Upper lobe of right lung (tissue), 1 donor: ENCODE measurements around the gene C1orf74. TPM values are rescaled to one million over a fixed set of nuclear protein-coding genes. Genes with fewer than 3 reads are reported as not detected.

Source experiments
- ATAC-seq: fragments of 200-7000 bp; cut with Tn5 transposase; one replicate; pipeline ENCODE4 v1.9.1; 2020; ENCODE audit warnings: mild to moderate bottlenecking, moderate library complexity
- DNase-seq: peaks from one replicate; pipeline ENCODE4 v3.0.0-alpha.2; 2020
- H3K27ac ChIP-seq: fragments of 200-600 bp; one replicate; pipeline ENCODE4 v1.8.0; 2022
- H3K27me3 ChIP-seq: fragments of 200-600 bp; one replicate; pipeline ENCODE4 v1.8.0; 2022; ENCODE audit warnings: mild to moderate bottlenecking
- H3K36me3 ChIP-seq: fragments of 200-600 bp; one replicate; pipeline ENCODE4 v1.8.0; 2022
- H3K4me1 ChIP-seq: fragments of 200-600 bp; one replicate; pipeline ENCODE4 v1.8.0; 2022
- H3K4me3 ChIP-seq: fragments of 200-600 bp; one replicate; pipeline ENCODE4 v1.8.0; 2022; ENCODE audit warnings: mild to moderate bottlenecking
- H3K9me3 ChIP-seq: fragments of 200-600 bp; one replicate; pipeline ENCODE4 v1.8.0; 2022
- CTCF ChIP-seq: fragments of 200-600 bp; IDR thresholded peaks from one replicate; pipeline ENCODE4 v1.8.0; 2022; ENCODE audit warnings: antibody characterized with exemption
- intact Hi-C: fragments of 100-400 bp; cut with DNase I; formaldehyde crosslinking; loops from one replicate; pipeline ENCODE4 v1.11.0; 2022
- total RNA-seq: library from RNA; stranded (reverse); fragmentation: NEBNext Ultra II Directional; extraction: Animal tissue kit (Norgen Biotek cat#: 25700); gene quantifications from one replicate; pipeline ENCODE4 v1.2.1, GENCODE V29; 2021
- donor health status: DM: no; HTN: yes; CAD: no; lungs with severe emphysema.

C1orf74 gene
- total RNA-seq, 1 donor from 2014 or later = 0.96 TPM

- intact Hi-C loops = no loop called here
- Histone ChIP-seq H3K36me3 (no peaks in the 10 kb centered on the region), H3K9me3 (no peaks in the 10 kb centered on the region), H3K27me3 (no peaks in the 10 kb centered on the region), H3K27ac (no peak overlapping the region), H3K4me1 (peaks cover 5% of the 10 kb centered on the region), H3K4me3 (no peak overlapping the region)
- ATAC-seq = no peak
- DNase-seq = no peak
- no peak for TF ChIP-seq CTCF
Observed at GRCh38 chr1:209774592-209774991, 9.8 kb downstream of the C1orf74 start.

GRCh38 chr1:209772126-209772525 is 12.2 kb downstream of the C1orf74 start:
- DNase-seq (no peak), ATAC-seq (no peak)

GRCh38 chr1:209770636-209771415 is 13.5 kb downstream of the C1orf74 start:
- Histone ChIP-seq H3K27me3 (no peaks in the 10 kb centered on the region), H3K4me3 (no peak overlapping the region), H3K27ac (no peak overlapping the region), H3K9me3 (no peaks in the 10 kb centered on the region), H3K36me3 (no peaks in the 10 kb centered on the region), H3K4me1 (peaks cover 16% of the 10 kb centered on the region)
- intact Hi-C loops = no loop called here
- DNase-seq = no peak
- no peak for ATAC-seq
- no peak for TF ChIP-seq CTCF

More at GRCh38 chr1:209772126-209772525, 12.2 kb downstream of the C1orf74 start:
- no peaks in the 10 kb centered on the region for H3K36me3 ChIP-seq
- H3K27ac ChIP-seq = no peak overlapping the region
- H3K9me3 ChIP-seq = no peaks in the 10 kb centered on the region
- intact Hi-C loops = no loop called here
- H3K4me1 ChIP-seq = peaks cover 16% of the 10 kb centered on the region
- no peak for TF ChIP-seq CTCF
- no peaks in the 10 kb centered on the region for H3K27me3 ChIP-seq
- H3K4me3 ChIP-seq = no peak overlapping the region

- no peak for DNase-seq
- peak overlapping the region; percentile 34 for H3K4me3 ChIP-seq
- no peaks in the 10 kb centered on the region for H3K36me3 ChIP-seq
- H3K27ac ChIP-seq = peak overlapping the region; percentile 77
- H3K27me3 ChIP-seq = no peaks in the 10 kb centered on the region
- intact Hi-C loops = no loop called here
- no peak for TF ChIP-seq CTCF
- ATAC-seq = no peak
- no peaks in the 10 kb centered on the region for H3K9me3 ChIP-seq
- H3K4me1 ChIP-seq = peaks cover 16% of the 10 kb centered on the region
Observed at GRCh38 chr1:209769971-209770370, 14.4 kb downstream of the C1orf74 start.

GRCh38 chr1:209769171-209769904 is 15.0 kb downstream of the C1orf74 start:
- DNase-seq (peak; percentile 76), ATAC-seq (peak; percentile 81)
- no peak for TF ChIP-seq CTCF
- no peaks in the 10 kb centered on the region for H3K9me3 ChIP-seq
- H3K27me3 ChIP-seq = no peaks in the 10 kb centered on the region
- intact Hi-C loops = no loop called here
- peak overlapping the region; percentile 34 for H3K4me3 ChIP-seq
- peak overlapping the region; percentile 77 for H3K27ac ChIP-seq
- peaks cover 16% of the 10 kb centered on the region for H3K4me1 ChIP-seq
- no peaks in the 10 kb centered on the region for H3K36me3 ChIP-seq
